ENCODE measurements around the gene FAAP100. TPM values are rescaled to one million over a fixed set of nuclear protein-coding genes. Genes with fewer than 3 reads are reported as not detected.
A peak's percentile ranks its signal among the peaks of the same experiment; 100 is the strongest.
"Not testable (repeated sequence)": the region's sequence is repeated elsewhere in the genome, so short reads cannot be mapped to it uniquely, and the experiment has no call there.

Gene FAAP100
- total RNA-seq = 72.2 and 76.5 TPM in 2 replicates

DNA sequence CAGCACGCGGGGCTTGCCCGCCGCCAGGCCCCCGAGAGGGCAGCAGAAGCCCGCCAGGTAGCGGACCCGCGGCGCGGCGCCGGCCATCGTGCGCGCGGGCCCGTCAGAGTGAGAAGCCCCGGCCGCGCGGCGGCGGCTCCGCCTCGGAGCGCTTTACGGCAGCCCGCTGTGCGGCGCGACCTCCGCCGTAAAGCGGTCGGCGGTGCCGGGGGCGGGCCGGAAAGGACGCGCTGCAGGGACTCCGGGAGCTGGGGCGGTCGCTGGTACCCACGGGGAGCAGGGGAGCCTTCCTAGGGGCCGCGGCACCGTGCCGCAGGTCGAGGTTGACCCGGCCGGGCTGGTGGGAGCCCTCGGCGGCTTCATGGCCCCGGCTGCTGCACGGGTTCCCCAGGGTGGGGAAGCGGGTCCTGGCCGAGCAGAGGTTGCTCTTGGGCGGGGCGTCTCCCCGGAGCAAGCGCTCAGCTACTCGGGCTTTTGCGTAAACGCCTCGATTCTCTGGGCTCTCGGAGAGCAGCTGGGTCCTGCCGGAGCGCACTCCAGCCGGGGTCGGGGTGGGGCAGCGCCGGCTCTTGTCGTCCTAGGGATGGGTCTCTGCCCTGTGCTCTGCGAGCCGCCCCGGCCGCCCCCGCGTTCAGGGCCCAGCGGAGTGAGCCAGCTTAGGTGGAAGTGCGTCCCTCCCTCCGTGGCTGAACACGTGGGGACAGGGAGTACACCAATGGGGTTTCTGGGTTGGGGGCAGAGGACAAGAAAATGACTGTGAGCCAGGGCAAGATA, at the start of gene FAAP100:
TSS of gene FAAP100 (minus strand) at position 110 of the 774 bp plus-strand sequence. CDS start at position 87, 23 bp downstream.
- intact Hi-C loops (cut with micrococcal nuclease) = loop anchor here (1.0 to 5.0 kb wide), 5 partner anchors 40 to 313 kb away; partner anchors contain the start of genes ACTG1, MRPL12, NDUFAF8 and TEPSIN
- Mint-ChIP-seq H3K27me3 (no peaks in the 10 kb centered on the region), H3K9me3 (no peaks in the 10 kb centered on the region), H3K36me3 (ENCODE audit: low read depth) (peaks cover 26% of the 10 kb centered on the region), H3K4me3 (peak within 1 kb of the TSS; percentile 91), H3K4me1 (peaks cover 24% of the 10 kb centered on the region), H3K27ac (peak within 1 kb of the TSS; percentile 94)
- DNase-seq = peak; percentile 96

DNA sequence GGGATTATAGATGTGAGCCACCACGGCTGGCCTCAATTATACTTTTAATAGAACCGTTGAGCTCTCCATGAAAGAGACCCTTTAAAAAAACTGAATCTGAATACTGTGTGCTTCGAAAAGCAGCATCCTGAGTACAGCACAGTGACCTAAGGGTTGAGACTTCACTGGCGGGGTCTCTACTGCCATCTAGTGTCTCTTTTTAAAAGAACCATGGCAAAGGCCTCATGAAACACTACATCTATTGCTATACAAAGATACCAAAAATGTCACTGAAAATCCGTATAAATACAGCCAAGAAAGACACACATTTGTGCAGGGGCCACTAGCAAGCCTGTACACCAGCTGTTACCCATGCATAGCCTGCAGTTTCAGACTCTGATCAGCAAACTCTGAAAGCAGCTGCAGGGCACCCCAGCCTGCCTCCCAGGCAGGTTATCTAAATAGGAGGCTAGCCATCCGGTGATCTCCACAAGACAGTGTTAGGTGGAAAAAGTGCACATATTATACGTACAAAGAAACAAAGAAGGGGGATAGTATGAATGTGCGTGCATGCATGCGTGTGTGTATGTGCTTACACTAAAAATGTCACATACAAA, 49.5 kb upstream of the FAAP100 start:
- H3K4me1 Mint-ChIP-seq = peaks cover 9% of the 10 kb centered on the region
- H3K36me3 Mint-ChIP-seq (ENCODE audit: low read depth) = peaks cover 53% of the 10 kb centered on the region
- DNase-seq = peak; percentile 85
- intact Hi-C loops (cut with micrococcal nuclease) = no loop called here
- no peak overlapping the region for H3K27ac Mint-ChIP-seq
- no peaks in the 10 kb centered on the region for H3K27me3 Mint-ChIP-seq
- H3K9me3 Mint-ChIP-seq = no peaks in the 10 kb centered on the region
- no peak overlapping the region for H3K4me3 Mint-ChIP-seq

DNA sequence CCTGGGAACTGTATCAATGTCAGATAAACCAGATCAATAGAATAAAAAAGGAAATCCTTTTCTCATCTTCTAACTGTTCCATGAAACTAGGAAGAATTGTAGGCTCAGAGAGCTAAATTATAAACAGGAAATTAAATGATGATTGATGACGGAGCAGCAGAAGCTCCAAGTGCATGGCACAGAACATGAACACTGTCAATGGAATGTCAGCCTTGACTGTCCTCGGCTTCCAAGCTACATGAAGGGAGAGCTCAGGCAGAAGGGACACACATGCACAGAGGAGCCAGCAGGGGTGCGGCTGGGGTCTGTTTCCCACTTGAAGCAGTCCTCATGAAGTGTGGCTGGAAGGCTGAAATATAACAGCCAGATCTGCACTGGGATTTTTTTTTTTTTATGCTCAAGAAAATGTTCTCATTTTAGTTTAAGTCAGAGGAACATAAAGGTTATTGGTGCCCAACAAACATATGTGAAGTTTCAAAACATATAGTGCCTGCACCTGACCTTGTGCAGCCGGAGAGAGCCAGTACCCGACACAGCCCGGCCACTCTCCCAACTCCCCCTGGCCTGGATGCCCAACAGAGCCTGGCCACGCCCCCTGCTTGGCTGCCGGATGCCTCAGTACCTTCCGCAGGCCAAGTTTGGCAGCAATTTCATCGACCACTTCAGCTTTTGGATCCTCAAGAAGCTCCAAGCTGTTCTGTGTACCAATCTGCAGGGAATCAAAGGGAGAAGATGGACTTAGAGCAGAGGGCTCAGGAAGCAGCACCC, 47.8 kb upstream of the FAAP100 start:
- peaks cover 48% of the 10 kb centered on the region for H3K36me3 Mint-ChIP-seq (ENCODE audit: low read depth)
- H3K9me3 Mint-ChIP-seq = no peaks in the 10 kb centered on the region
- peaks cover 9% of the 10 kb centered on the region for H3K4me1 Mint-ChIP-seq
- H3K27me3 Mint-ChIP-seq = no peaks in the 10 kb centered on the region
- H3K4me3 Mint-ChIP-seq = no peak overlapping the region
- DNase-seq = no peak
- intact Hi-C loops (cut with micrococcal nuclease) = no loop called here
- no peak overlapping the region for H3K27ac Mint-ChIP-seq

DNA sequence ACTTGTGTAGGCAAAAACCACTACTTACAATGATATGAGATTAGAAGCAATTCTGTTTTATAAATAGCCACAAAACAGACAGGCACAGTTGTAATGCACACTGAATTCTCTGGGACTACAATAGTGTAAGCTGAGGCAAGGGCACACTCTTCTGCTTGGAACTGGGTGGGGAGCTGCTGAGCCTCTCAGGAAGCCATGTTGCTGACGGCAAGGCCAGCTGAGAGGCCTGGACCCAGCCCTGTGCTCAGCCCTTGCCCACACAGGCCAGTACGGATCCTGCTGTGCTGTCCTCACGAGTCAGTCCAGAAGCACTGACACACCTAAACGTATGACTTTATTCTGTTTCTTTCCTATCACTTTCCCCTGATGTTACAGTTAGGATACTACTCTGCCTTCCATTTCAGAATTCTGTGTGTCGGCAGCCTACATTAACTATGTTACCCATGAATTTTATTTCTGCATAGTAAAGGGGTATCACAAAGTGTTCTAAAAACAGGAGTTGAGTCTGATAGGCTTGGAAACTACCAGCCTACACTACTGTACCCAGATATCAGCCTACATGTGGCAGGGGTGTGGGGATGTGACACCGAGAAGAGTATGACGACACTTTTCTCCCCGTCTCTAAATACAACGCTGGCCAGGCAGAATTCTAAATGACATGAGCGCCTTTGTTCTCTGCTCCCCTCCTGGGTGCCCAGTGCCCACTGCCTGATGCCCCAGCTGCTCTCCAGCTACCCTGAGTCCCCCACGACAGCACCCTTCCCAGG, 41.1 kb upstream of the FAAP100 start:
- Mint-ChIP-seq H3K27ac (no peak overlapping the region), H3K27me3 (no peaks in the 10 kb centered on the region), H3K4me3 (no peak overlapping the region), H3K4me1 (peaks cover 3% of the 10 kb centered on the region), H3K9me3 (no peaks in the 10 kb centered on the region), H3K36me3 (ENCODE audit: low read depth) (peaks cover 49% of the 10 kb centered on the region)
- DNase-seq = no peak
- intact Hi-C loops (cut with micrococcal nuclease) = no loop called here

- Mint-ChIP-seq H3K27me3 (no peaks in the 10 kb centered on the region), H3K4me1 (peaks cover 1% of the 10 kb centered on the region), H3K27ac (no peak overlapping the region), H3K36me3 (ENCODE audit: low read depth) (peaks cover 51% of the 10 kb centered on the region), H3K4me3 (no peak overlapping the region), H3K9me3 (no peaks in the 10 kb centered on the region)
- no peak for DNase-seq
- intact Hi-C loops (cut with micrococcal nuclease) = no loop called here
These were observed 39.8 kb upstream of the FAAP100 start for GRCh38 chr17:81591971-81592370.

DNA sequence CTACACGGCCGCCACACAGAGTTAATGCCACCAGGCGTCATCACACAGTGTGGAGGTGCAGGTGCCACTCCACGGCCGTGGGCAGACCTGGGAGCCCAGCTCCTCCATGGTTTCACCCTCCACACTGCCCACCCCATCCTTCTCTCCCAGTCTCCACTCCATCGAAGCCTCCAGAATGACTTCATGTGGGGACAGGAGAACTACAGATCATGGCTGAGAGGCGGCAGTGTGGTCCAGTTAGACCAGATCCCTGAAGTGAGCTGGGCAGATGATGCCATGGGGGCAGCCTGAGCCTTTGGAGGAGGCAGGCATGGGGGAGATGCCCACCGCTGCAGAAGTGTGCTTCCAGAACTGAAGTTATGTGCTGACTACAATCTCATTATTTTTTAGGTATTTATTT, 38.0 kb upstream of the FAAP100 start:
- DNase-seq = no peak
- intact Hi-C loops (cut with micrococcal nuclease) = no loop called here
- Mint-ChIP-seq H3K27ac (no peak overlapping the region), H3K27me3 (no peaks in the 10 kb centered on the region), H3K36me3 (ENCODE audit: low read depth) (peaks cover 61% of the 10 kb centered on the region), H3K4me1 (peaks cover 1% of the 10 kb centered on the region), H3K9me3 (no peaks in the 10 kb centered on the region), H3K4me3 (no peak overlapping the region)

- Mint-ChIP-seq H3K27me3 (no peaks in the 10 kb centered on the region), H3K4me1 (peaks cover 1% of the 10 kb centered on the region), H3K9me3 (no peaks in the 10 kb centered on the region), H3K4me3 (no peak overlapping the region), H3K27ac (no peak overlapping the region), H3K36me3 (ENCODE audit: low read depth) (peaks cover 62% of the 10 kb centered on the region)
- intact Hi-C loops (cut with micrococcal nuclease) = no loop called here
- no peak for DNase-seq
These were observed 37.5 kb upstream of the FAAP100 start for GRCh38 chr17:81589612-81590011.

GRCh38 chr17:81586096-81586495, 33.9 kb upstream of the FAAP100 start:
- intact Hi-C loops (cut with micrococcal nuclease) = no loop called here
- Mint-ChIP-seq H3K27me3 (no peaks in the 10 kb centered on the region), H3K36me3 (ENCODE audit: low read depth) (peaks cover 59% of the 10 kb centered on the region), H3K27ac (no peak overlapping the region), H3K9me3 (no peaks in the 10 kb centered on the region), H3K4me3 (no peak overlapping the region), H3K4me1 (no peaks in the 10 kb centered on the region)
- no peak for DNase-seq

DNA sequence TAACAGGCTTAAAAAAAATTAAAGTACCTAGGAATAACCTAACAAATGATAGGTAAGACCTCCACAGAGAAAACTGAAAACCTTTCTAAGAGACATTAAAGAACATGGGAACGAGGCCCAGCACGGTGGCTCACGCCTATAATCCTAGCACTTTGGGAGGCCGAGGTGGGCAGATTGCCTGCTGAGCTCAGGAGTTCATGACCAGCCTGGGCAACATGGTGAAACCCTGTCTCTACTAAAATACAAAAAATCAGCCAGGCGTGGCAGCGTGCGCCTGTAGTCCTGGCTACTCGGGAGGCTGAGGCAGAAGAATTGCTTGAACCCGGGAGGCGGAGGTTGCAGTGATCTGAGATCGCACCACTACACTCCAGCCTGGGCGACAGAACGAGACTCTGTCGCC, 32.6 kb upstream of the FAAP100 start:
- H3K9me3 Mint-ChIP-seq; DNase-seq; H3K4me1 Mint-ChIP-seq; H3K4me3 Mint-ChIP-seq; H3K27ac Mint-ChIP-seq; H3K27me3 Mint-ChIP-seq; intact Hi-C loops (cut with micrococcal nuclease): not testable (repeated sequence)
- peaks cover 59% of the 10 kb centered on the region for H3K36me3 Mint-ChIP-seq (ENCODE audit: low read depth)

- DNase-seq = no peak
- H3K9me3 Mint-ChIP-seq = no peaks in the 10 kb centered on the region
- no peak overlapping the region for H3K27ac Mint-ChIP-seq
- peaks cover 59% of the 10 kb centered on the region for H3K36me3 Mint-ChIP-seq (ENCODE audit: low read depth)
- H3K4me1 Mint-ChIP-seq = peaks cover 3% of the 10 kb centered on the region
- no peaks in the 10 kb centered on the region for H3K27me3 Mint-ChIP-seq
- no peak overlapping the region for H3K4me3 Mint-ChIP-seq
- intact Hi-C loops (cut with micrococcal nuclease) = no loop called here
These were observed 31.6 kb upstream of the FAAP100 start for GRCh38 chr17:81583589-81584342.

DNA sequence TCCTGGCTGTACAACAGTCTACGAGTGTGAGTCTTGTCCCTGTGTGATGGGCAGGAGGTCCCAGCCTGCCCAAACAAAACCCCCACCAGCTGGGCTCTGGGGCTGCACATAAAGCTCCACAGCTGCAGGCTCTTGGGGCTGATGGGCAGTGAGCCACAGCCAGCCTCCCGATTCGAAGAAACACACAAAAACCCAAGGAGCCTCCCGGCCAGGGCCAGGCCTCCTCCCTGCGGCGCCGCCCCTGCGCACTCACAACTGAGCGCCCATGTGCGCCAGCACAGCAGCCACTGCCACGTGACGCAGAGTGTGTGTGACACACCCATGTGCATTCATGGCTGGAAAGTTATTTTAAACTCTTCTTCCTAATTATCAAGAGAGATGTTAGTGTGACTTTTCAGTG, 30.6 kb upstream of the FAAP100 start:
- Mint-ChIP-seq H3K9me3 (no peaks in the 10 kb centered on the region), H3K27ac (no peak overlapping the region), H3K27me3 (no peaks in the 10 kb centered on the region), H3K4me1 (peaks cover 7% of the 10 kb centered on the region), H3K4me3 (no peak overlapping the region), H3K36me3 (ENCODE audit: low read depth) (peaks cover 53% of the 10 kb centered on the region)
- no peak for DNase-seq
- intact Hi-C loops (cut with micrococcal nuclease) = no loop called here

DNA sequence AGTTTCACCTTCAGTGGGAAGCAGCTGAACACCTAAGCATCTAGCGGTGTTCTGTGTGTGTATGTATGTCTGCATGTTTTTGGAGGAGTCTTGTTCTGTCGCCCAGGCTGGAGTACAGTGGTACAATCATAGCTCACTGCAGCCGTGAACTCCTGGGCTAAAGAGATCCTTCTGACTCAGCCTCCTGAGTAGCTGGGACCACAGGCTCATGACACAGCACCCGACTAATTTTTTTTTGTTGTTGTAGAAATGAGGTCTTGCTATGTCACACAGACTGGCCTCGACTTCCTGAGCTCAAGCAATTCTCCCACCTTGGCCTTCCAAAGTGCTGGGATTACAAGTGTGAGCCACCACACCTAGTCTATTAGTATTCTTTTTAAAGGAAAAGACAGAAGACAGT, 30.2 kb upstream of the FAAP100 start:
- Mint-ChIP-seq H3K4me1 (peaks cover 9% of the 10 kb centered on the region), H3K27ac (no peak overlapping the region), H3K27me3 (no peaks in the 10 kb centered on the region), H3K9me3 (no peaks in the 10 kb centered on the region), H3K36me3 (ENCODE audit: low read depth) (peaks cover 53% of the 10 kb centered on the region), H3K4me3 (no peak overlapping the region)
- intact Hi-C loops (cut with micrococcal nuclease) = no loop called here
- no peak for DNase-seq

GRCh38 chr17:81581758-81582157, 29.6 kb upstream of the FAAP100 start:
- peaks cover 10% of the 10 kb centered on the region for H3K4me1 Mint-ChIP-seq
- H3K27ac Mint-ChIP-seq = no peak overlapping the region
- no peak for DNase-seq
- H3K27me3 Mint-ChIP-seq = no peaks in the 10 kb centered on the region
- H3K36me3 Mint-ChIP-seq (ENCODE audit: low read depth) = peaks cover 52% of the 10 kb centered on the region
- H3K4me3 Mint-ChIP-seq = no peak overlapping the region
- no peaks in the 10 kb centered on the region for H3K9me3 Mint-ChIP-seq
- intact Hi-C loops (cut with micrococcal nuclease) = no loop called here

All from activated CD4-positive, alpha-beta T cell treated with anti-CD3 and anti-CD28 coated beads, Interleukin-2, amount 10 ng/mL, durations not matched to agents 24 days and 14 days (primary cell).